Measurements from ENCODE around the gene KANK2. TPM values are rescaled to one million over a fixed set of nuclear protein-coding genes. Genes with fewer than 3 reads are reported as not detected.
"Not testable (repeated sequence)": the region's sequence is repeated elsewhere in the genome, so short reads cannot be mapped to it uniquely, and the experiment has no call there.

Gene KANK2
- total RNA-seq, 1 donor from 2014 or later, result 0.64 TPM

DNA sequence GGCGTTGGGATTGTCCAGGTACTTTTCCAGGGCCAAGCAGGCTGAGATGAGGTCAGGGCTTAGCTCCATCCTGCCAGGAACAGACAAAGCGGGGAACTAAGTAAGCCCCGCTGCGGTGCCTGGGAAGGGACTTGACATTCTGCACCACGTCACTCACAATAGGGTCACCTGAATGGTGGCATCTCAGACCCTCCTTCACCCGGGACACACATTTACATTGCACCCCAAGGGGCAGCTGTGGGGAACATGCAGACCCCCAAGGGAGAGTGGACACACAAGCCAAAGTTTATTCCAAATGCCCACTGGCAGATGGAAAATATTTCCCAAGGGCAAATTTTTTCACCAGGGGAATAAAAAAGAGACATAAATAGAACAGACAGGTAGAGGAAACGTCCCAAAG is 21.4 kb downstream of the KANK2 start:
- intact Hi-C loops (cut with micrococcal nuclease), result no loop called here

GRCh38 chr19:11174336-11174735 is 23.0 kb downstream of the KANK2 start:
- intact Hi-C loops (cut with micrococcal nuclease), result no loop called here

GRCh38 chr19:11173516-11174155 is 23.7 kb downstream of the KANK2 start:
- intact Hi-C loops (cut with micrococcal nuclease), result no loop called here

- intact Hi-C loops (cut with micrococcal nuclease), result no loop called here
Observed at GRCh38 chr19:11172576-11172975, 24.8 kb downstream of the KANK2 start.

DNA sequence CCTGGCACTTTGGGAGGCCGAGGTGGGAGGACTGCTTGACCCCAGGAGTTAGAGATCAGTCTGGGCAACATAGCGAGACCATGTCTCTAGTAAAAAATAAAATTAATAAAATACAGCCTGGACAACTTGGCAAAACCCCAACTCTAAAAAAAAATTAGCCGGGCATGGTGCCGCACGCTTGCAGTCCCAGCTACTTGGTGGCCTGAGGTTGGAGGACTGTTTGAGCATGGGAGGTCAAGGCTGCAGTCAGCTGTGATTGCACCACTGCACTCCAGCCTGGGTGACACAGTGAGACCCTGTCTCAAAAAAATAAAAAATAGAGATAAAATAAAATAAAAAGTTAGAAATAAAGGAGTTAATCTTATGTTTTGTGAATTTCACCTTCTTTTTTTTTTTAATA is 26.2 kb downstream of the KANK2 start:
- intact Hi-C loops (cut with micrococcal nuclease), result no loop called here

DNA sequence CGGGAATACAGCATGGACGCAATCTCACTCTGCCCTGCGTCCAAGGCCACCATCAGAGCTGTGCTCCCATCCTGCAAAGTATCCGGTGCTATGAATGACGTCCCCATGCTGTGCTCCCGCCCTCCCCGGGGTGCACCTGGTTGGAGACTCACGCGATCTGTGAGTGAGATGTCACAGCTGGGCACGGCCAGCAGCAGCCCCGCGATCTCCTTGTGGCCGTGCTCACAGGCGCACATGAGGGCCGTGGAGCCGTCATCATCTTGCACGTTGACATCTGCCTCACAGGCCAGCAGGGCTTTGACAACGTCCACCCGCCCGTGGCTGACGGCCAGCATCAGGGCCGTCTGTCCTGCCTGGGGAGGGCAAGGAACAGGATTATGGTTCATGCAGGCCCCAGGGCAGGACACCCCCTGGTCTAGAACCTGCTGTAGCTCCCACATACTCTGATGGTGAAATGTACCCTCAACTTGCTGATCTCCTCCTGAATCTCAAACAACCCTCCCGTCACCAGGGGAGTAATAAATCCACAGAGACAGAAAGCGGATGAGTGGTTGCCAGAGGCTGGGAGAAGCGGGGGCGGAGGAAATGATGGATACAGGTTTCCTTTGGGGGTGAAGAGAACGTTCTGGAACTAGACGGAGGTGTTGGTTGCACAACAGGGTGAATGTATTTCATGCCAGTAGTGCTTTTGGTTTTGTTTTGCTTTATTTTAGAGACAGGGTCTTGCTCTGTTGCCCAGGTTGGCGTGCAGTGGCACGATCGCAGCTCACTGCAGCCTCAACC is 27.3 kb downstream of the KANK2 start:
- intact Hi-C loops (cut with micrococcal nuclease), result no loop called here

- intact Hi-C loops (cut with micrococcal nuclease), result no loop called here
Observed at GRCh38 chr19:11168568-11168967, 28.8 kb downstream of the KANK2 start.

DNA sequence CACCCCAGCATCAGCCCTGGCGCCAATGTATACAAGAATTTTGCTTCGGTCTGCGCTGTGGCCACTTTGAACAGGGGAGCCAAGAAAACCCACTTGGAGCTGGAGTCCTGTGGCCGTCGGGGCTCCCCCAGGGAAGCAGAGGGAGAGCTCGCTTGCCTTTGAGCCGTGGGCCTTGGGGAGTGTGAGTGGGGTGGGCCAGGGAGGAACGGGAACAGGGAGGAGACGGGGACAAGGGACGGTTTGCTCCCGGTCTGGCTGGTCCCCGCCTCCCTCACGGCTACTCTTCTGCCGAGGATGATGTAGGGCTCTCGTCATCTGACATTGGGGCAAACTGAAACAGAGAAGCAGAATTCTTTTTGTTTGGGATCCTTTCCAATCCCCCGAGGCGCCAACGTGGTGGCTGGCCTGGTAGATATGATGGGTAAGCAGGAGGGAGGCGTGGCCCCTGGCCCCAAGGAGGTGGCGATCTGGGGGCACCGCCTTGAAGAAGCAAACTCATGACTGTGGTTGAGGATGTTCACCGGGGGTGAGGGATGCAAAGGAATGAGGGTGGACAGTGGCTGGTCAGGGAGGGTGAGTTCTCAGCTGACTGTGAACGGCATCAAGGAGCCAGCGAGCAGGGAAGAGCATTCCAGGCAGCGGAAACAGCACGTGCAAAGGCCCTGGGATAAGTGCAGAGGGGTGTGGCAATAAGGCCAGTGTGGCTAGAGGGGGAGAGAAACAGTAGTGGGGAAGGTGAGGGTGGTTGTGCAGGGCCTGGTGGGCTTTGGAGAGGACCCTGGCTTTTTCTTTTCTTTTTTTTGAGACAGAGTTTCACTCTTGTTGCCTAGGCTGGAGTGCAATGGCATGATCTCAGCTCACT is 30.8 kb downstream of the KANK2 start:
- intact Hi-C loops (cut with micrococcal nuclease), result no loop called here

DNA sequence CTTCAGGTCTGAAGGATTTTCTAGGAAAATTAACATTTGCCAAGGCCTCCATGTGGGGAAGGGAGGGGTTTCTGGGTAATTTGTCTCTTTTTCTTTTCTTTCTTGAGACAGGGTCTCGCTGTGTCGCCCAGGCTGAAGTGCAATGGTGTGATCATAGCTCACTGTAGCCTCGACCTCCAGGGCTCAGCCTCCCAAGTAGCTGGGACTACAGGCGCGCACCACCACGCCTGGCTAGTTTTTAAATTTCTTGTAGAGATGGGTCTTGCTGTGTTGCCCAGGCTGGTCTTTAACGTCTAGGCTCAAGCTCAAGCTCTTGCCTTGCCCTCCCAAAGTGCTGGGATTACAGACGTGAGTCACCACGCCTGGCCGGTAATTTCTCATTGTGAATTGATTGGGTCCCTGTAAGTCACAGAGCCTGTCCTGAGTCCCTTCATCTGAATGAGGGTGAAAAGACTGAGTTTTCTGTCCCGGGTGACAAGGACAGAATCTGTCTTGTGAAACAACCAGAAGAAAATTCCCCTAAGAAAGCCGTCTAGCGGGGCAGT is 31.8 kb downstream of the KANK2 start:
- intact Hi-C loops (cut with micrococcal nuclease), result no loop called here

DNA sequence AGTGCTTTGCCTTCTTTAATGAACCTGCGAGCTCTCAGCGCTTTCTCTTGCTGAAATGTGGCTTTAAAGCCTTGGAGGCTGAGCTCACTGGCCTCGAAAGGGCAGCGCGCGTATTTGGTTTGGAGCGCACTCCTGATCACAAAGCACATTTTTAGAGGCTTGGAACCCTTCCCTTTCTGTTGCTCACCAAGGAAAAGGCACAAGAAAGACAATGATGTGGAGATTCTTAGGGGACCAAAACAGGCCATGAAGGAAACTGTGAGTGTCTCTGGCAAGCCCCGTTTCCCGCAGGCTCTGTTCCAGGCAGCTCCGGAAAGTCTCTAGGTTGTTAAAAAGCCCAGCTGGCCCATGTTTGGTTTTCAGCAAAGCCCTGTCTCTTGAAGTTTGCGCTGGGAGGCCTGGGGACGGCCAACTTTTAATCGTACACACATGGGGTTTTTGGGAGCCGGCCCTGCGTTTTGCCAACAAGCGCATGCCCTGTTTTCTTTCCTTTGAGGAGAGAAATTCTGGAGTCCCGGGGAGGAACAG is 32.4 kb downstream of the KANK2 start:
- intact Hi-C loops (cut with micrococcal nuclease), result no loop called here

- intact Hi-C loops (cut with micrococcal nuclease), result no loop called here
Observed at GRCh38 chr19:11164296-11164695, 33.0 kb downstream of the KANK2 start.

- intact Hi-C loops (cut with micrococcal nuclease), result not testable (repeated sequence)
Observed at GRCh38 chr19:11160440-11160768, 36.9 kb downstream of the KANK2 start.

GRCh38 chr19:11159598-11160439 is 37.5 kb downstream of the KANK2 start:
- intact Hi-C loops (cut with micrococcal nuclease), result no loop called here

GRCh38 chr19:11155373-11156120 is 41.8 kb downstream of the KANK2 start, which contains the start of gene SPC24:
SPC24 (minus strand) TSS chr19:11155782; CDS start chr19:11155776, 6 bp downstream.
- intact Hi-C loops (cut with micrococcal nuclease), result loop anchor here (1.0 to 2.0 kb wide), 9 partner anchors 42 to 404 kb away; partner anchors contain the start of genes CCDC159, ELOF1, KANK2 and ODAD3

- intact Hi-C loops (cut with micrococcal nuclease), result loop anchor here (1.0 to 2.0 kb wide), 8 partner anchors 43 to 405 kb away; partner anchors contain the start of genes ELOF1, KANK2, ODAD3 and PRKCSH
Observed at GRCh38 chr19:11154683-11155047, 42.7 kb downstream of the KANK2 start.

GRCh38 chr19:11152318-11153062 is 44.9 kb downstream of the KANK2 start:
- intact Hi-C loops (cut with micrococcal nuclease), result no loop called here

- intact Hi-C loops (cut with micrococcal nuclease), result no loop called here
Observed at GRCh38 chr19:11151181-11151580, 46.2 kb downstream of the KANK2 start.

DNA sequence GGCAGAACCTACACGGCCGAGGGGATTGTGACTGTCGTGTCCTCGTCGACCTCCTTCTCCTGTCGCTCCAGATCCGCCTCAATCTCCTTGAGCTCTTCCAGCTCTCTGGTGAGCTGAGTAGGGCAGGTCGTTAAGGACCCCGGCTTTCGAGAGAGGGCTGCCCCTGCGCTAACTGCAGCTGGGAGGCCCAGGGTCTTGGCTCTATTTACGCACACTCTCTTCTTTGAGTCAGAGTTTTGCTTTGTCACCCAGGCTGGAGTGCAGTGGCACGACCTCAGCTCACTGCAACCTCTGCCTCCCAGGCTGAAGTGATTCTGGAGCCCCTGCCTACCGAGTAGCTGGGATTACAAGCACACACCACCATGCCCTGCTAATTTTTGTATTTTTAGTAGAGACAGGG is 49.3 kb downstream of the KANK2 start:
- intact Hi-C loops (cut with micrococcal nuclease), result no loop called here

GRCh38 chr19:11145536-11145924 is 51.8 kb downstream of the KANK2 start:
- intact Hi-C loops (cut with micrococcal nuclease), result no loop called here

Data from T-helper 1 cell treated with Interleukin-12 subunit alpha and Interleukin-12 subunit beta and Interleukin-4 antibody, amounts not matched to agents 30 ng/mL and 1 ng/mL, for 36 hours (primary cell).